ENCODE results near the gene RPP40. TPM values are rescaled to one million over a fixed set of nuclear protein-coding genes. Genes with fewer than 3 reads are reported as not detected.

RPP40 gene
- total RNA-seq, 4 donors from 2014 or later, result 12.3 to 24.9 (median 16.1) TPM

- WGBS, 2 donors, result 54 to 74% methylated on average over 8 of the region's 8 CpGs
- intact Hi-C loops (cut with DNase I), result no loop called here
- DNase-seq, result no peak
Measured at GRCh38 chr6:5045416-5045815, 41.6 kb upstream of the RPP40 start.

GRCh38 chr6:5044866-5045265 is 41.0 kb upstream of the RPP40 start:
- H3K4me3 ChIP-seq, result no peak overlapping the region
- 94 to 100% methylated on average over 3 of the region's 3 CpGs for WGBS, 2 donors

More at GRCh38 chr6:5045416-5045815, 41.6 kb upstream of the RPP40 start:
- H3K27ac ChIP-seq, result no peak overlapping the region
- H3K9me3 ChIP-seq, result peaks cover 0 to 3% (median 0%) of the 10 kb centered on the region in 3 donors
- H3K36me3 ChIP-seq, result no peaks in the 10 kb centered on the region
- no peak overlapping the region for H3K4me3 ChIP-seq
- TF ChIP-seq POLR2A (IDR thresholded peaks at IDR 0.05), result no peak
- TF ChIP-seq, protein P1, sequence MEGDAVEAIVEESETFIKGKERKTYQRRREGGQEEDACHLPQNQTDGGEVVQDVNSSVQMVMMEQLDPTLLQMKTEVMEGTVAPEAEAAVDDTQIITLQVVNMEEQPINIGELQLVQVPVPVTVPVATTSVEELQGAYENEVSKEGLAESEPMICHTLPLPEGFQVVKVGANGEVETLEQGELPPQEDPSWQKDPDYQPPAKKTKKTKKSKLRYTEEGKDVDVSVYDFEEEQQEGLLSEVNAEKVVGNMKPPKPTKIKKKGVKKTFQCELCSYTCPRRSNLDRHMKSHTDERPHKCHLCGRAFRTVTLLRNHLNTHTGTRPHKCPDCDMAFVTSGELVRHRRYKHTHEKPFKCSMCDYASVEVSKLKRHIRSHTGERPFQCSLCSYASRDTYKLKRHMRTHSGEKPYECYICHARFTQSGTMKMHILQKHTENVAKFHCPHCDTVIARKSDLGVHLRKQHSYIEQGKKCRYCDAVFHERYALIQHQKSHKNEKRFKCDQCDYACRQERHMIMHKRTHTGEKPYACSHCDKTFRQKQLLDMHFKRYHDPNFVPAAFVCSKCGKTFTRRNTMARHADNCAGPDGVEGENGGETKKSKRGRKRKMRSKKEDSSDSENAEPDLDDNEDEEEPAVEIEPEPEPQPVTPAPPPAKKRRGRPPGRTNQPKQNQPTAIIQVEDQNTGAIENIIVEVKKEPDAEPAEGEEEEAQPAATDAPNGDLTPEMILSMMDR (IDR thresholded peaks at IDR 0.05), result no peak
- no peaks in the 10 kb centered on the region for H3K4me1 ChIP-seq
- H3K27me3 ChIP-seq, result no peaks in the 10 kb centered on the region

GRCh38 chr6:5042436-5042835 is 38.6 kb upstream of the RPP40 start:
- intact Hi-C loops (cut with DNase I), result no loop called here
- Histone ChIP-seq H3K27me3 (no peaks in the 10 kb centered on the region), H3K36me3 (no peaks in the 10 kb centered on the region), H3K4me3 (no peak overlapping the region), H3K9me3 (no peaks in the 10 kb centered on the region), H3K4me1 (no peaks in the 10 kb centered on the region), H3K27ac (no peak overlapping the region)
- TF ChIP-seq, protein P1 (IDR thresholded peaks at IDR 0.05), result no peak
- TF ChIP-seq POLR2A (IDR thresholded peaks at IDR 0.05), result no peak
- 86 to 93% methylated on average over 3 of the region's 3 CpGs for WGBS, 2 donors
- no peak for DNase-seq

More at GRCh38 chr6:5044866-5045265, 41.0 kb upstream of the RPP40 start:
- H3K36me3 ChIP-seq, result no peaks in the 10 kb centered on the region
- no peak overlapping the region for H3K27ac ChIP-seq
- no peaks in the 10 kb centered on the region for H3K4me1 ChIP-seq
- DNase-seq, result no peak
- no peaks in the 10 kb centered on the region for H3K9me3 ChIP-seq
- TF ChIP-seq, protein P1 (IDR thresholded peaks at IDR 0.05), result no peak
- no peak for TF ChIP-seq POLR2A (IDR thresholded peaks at IDR 0.05)
- intact Hi-C loops (cut with DNase I), result no loop called here
- H3K27me3 ChIP-seq, result no peaks in the 10 kb centered on the region

GRCh38 chr6:5041955-5042354 is 38.1 kb upstream of the RPP40 start:
- Histone ChIP-seq H3K36me3 (no peaks in the 10 kb centered on the region), H3K9me3 (no peaks in the 10 kb centered on the region), H3K4me3 (no peak overlapping the region), H3K27me3 (no peaks in the 10 kb centered on the region), H3K4me1 (no peaks in the 10 kb centered on the region), H3K27ac (no peak overlapping the region)
- WGBS, 2 donors, result 41 to 47% methylated on average over 2 of the region's 2 CpGs
- intact Hi-C loops (cut with DNase I), result no loop called here
- TF ChIP-seq POLR2A (IDR thresholded peaks at IDR 0.05), result no peak
- TF ChIP-seq, protein P1 (IDR thresholded peaks at IDR 0.05), result no peak
- no peak for DNase-seq

- WGBS, 2 donors, result 63 to 68% methylated on average over 6 to 8 of the region's 8 CpGs
- no peak overlapping the region for H3K4me3 ChIP-seq
- H3K27ac ChIP-seq, result peak overlapping the region in 1 of 4 donors; percentile 48
- H3K36me3 ChIP-seq, result no peaks in the 10 kb centered on the region
- TF ChIP-seq, protein P1 (IDR thresholded peaks at IDR 0.05), result peak in 2 of 6 experiments; percentile 30
- TF ChIP-seq POLR2A (IDR thresholded peaks at IDR 0.05), result no peak
- no peak for DNase-seq
- H3K9me3 ChIP-seq, result no peaks in the 10 kb centered on the region
- H3K4me1 ChIP-seq, result peaks cover 7 to 47% (median 12%) of the 10 kb centered on the region in 3 donors
- H3K27me3 ChIP-seq, result no peaks in the 10 kb centered on the region
- intact Hi-C loops (cut with DNase I), result no loop called here
Measured at GRCh38 chr6:5036269-5036668, 32.4 kb upstream of the RPP40 start.

Data from esophagus squamous epithelium (tissue), 5 donors.